OCI-LY1 (cell line): ENCODE results near the gene TGFBRAP1.

Experiments
- H2AFZ ChIP-seq: fragments of 200-600 bp; sonication (generic), shearing (Covaris generic); 2 replicates; pipeline ENCODE4 v1.6.0; 2014; ENCODE audit warnings: antibody characterized with exemption, mild to moderate bottlenecking, low read length
- H3F3A ChIP-seq: fragments of 200-600 bp; sonication (generic), shearing (Covaris generic); 2 replicates; pipeline ENCODE4 v1.6.0; 2014; ENCODE audit warnings: mild to moderate bottlenecking, antibody characterized with exemption, low read length, moderate library complexity; ENCODE audit not compliant: insufficient read depth
- H3K27ac ChIP-seq: fragments of 200-600 bp; sonication (generic); 2 replicates; pipeline ENCODE4 v1.5.1; 2014; ENCODE audit warnings: low read length, mixed run types, mild to moderate bottlenecking, low read depth; ENCODE audit not compliant: poor library complexity, severe bottlenecking
- H3K27me3 ChIP-seq: fragments of 200-600 bp; sonication (generic); 2 replicates; pipeline ENCODE4 v1.6.0; 2014; ENCODE audit warnings: antibody characterized with exemption, mild to moderate bottlenecking, low read length, moderate library complexity; ENCODE audit not compliant: insufficient read depth
- H3K36me3 ChIP-seq: fragments of 200-600 bp; sonication (generic); 2 replicates; pipeline ENCODE4 v1.6.1; 2014; ENCODE audit warnings: mild to moderate bottlenecking, antibody characterized with exemption, low read length, moderate library complexity, mixed read lengths; ENCODE audit not compliant: insufficient read depth
- H3K4me1 ChIP-seq: fragments of 200-600 bp; sonication (generic); 2 replicates; pipeline ENCODE4 v1.5.1; 2014; ENCODE audit warnings: mild to moderate bottlenecking, low read length, moderate library complexity; ENCODE audit not compliant: insufficient read depth, severe bottlenecking
- H3K4me2 ChIP-seq: fragments of 200-600 bp; sonication (generic), shearing (Covaris generic); 2 replicates; pipeline ENCODE4 v1.6.1; 2014; ENCODE audit warnings: low read length
- H3K4me3 ChIP-seq: fragments of 200-600 bp; sonication (generic); 2 replicates; pipeline ENCODE4 v1.5.1; 2014; ENCODE audit warnings: low read length, low read depth, mild to moderate bottlenecking, mixed read lengths; ENCODE audit not compliant: poor library complexity, severe bottlenecking
- H3K79me2 ChIP-seq: fragments of 200-600 bp; shearing (Covaris generic); 2 replicates; pipeline ENCODE4 v1.6.1; 2016; ENCODE audit warnings: mixed run types, low read length, mixed read lengths; ENCODE audit not compliant: insufficient read depth
- H3K9ac ChIP-seq: fragments of 200-600 bp; sonication (generic), shearing (Covaris generic); 2 replicates; pipeline ENCODE4 v1.6.1; 2014; ENCODE audit warnings: mild to moderate bottlenecking, low read length, mixed read lengths
- H3K9me2 ChIP-seq: fragments of 200-600 bp; sonication (generic), shearing (Covaris generic); 2 replicates; pipeline ENCODE4 v1.6.1; 2014; ENCODE audit warnings: low read depth, mild to moderate bottlenecking, low read length, mixed read lengths
- H3K9me3 ChIP-seq: fragments of 200-600 bp; shearing (Covaris generic); 2 replicates; pipeline ENCODE4 v1.6.1; 2014; ENCODE audit warnings: low read length, mixed read lengths
- H4K20me1 ChIP-seq: fragments of 200-600 bp; sonication (generic), shearing (Covaris generic); 2 replicates; pipeline ENCODE4 v1.6.0; 2016; ENCODE audit warnings: mild to moderate bottlenecking, low read length; ENCODE audit not compliant: insufficient read depth
- CTCF ChIP-seq: fragments of 200-600 bp; sonication (generic), shearing (Covaris generic); IDR thresholded peaks from 2 replicates; pipeline ENCODE4 v1.5.1; 2017; ENCODE audit warnings: mild to moderate bottlenecking, antibody characterized with exemption, low read length, moderate library complexity, mixed read lengths
- EZH2 ChIP-seq: fragments of 200-600 bp; sonication (generic), shearing (Covaris generic); IDR thresholded peaks from 2 replicates; pipeline ENCODE4 v1.8.0; 2017; ENCODE audit warnings: borderline replicate concordance, mixed run types, mild to moderate bottlenecking, antibody characterized with exemption, low read length, moderate library complexity, mixed read lengths

The TGFBRAP1 gene

GRCh38 chr2:105262651-105263091 lies 66.9 kb downstream of the TGFBRAP1 start:
- Histone ChIP-seq H3K27me3 (no peaks in the 10 kb centered on the region), H3K9me3 (no peaks in the 10 kb centered on the region), H3K4me1 (no peaks in the 10 kb centered on the region), H3K36me3 (peaks cover 24% of the 10 kb centered on the region), H3K9me2 (no peaks in the 10 kb centered on the region), H3F3A (no peaks in the 10 kb centered on the region), H3K4me2 (no peak overlapping the region), H3K27ac (no peak overlapping the region), H2AFZ (no peak overlapping the region), H3K4me3 (no peak overlapping the region), H3K9ac (no peak overlapping the region), H4K20me1 (no peaks in the 10 kb centered on the region), H3K79me2 (no peaks in the 10 kb centered on the region)
- TF ChIP-seq EZH2: no peak
- no peak for TF ChIP-seq CTCF

- H4K20me1 ChIP-seq: no peaks in the 10 kb centered on the region
- H3K4me1 ChIP-seq: no peaks in the 10 kb centered on the region
- no peak overlapping the region for H3K9ac ChIP-seq
- no peak overlapping the region for H2AFZ ChIP-seq
- H3K9me2 ChIP-seq: no peaks in the 10 kb centered on the region
- no peak for TF ChIP-seq CTCF
- no peak for TF ChIP-seq EZH2
- no peak overlapping the region for H3K4me2 ChIP-seq
- no peaks in the 10 kb centered on the region for H3K79me2 ChIP-seq
- no peaks in the 10 kb centered on the region for H3K27me3 ChIP-seq
- peaks cover 8% of the 10 kb centered on the region; the same call in 1 of the 2 replicates for H3K36me3 ChIP-seq
- H3F3A ChIP-seq: no peaks in the 10 kb centered on the region
- no peak overlapping the region for H3K4me3 ChIP-seq
- no peaks in the 10 kb centered on the region for H3K9me3 ChIP-seq
- H3K27ac ChIP-seq: no peak overlapping the region
Measured at GRCh38 chr2:105261061-105261460, 68.5 kb downstream of the TGFBRAP1 start.

GRCh38 chr2:105258835-105259350 lies 70.6 kb downstream of the TGFBRAP1 start:
- Histone ChIP-seq H3K9ac (no peak overlapping the region), H3F3A (no peaks in the 10 kb centered on the region), H3K27ac (no peak overlapping the region), H3K9me3 (no peaks in the 10 kb centered on the region), H3K4me3 (no peak overlapping the region), H3K9me2 (no peaks in the 10 kb centered on the region), H3K4me2 (no peak overlapping the region), H2AFZ (no peak overlapping the region), H3K36me3 (no peaks in the 10 kb centered on the region), H3K79me2 (no peaks in the 10 kb centered on the region), H3K27me3 (no peaks in the 10 kb centered on the region), H3K4me1 (no peaks in the 10 kb centered on the region), H4K20me1 (no peaks in the 10 kb centered on the region)
- TF ChIP-seq EZH2 (no peak), CTCF (no peak)
